Calu3 (cell line): ENCODE results near the gene TMEM121. TPM values are rescaled to one million over a fixed set of nuclear protein-coding genes. Genes with fewer than 3 reads are reported as not detected.

Experiments used
- Bru-seq: library from RNA; stranded (reverse); fragments of 400-500 nt; gene quantifications from one replicate; lab custom pipeline; 2021; lab: Mats Ljungman, UMichigan
- BruChase-seq, 2 experiments: library from RNA; stranded (reverse); fragments of 400-500 nt; gene quantifications; one replicate each; lab custom pipeline; 2021; lab: Mats Ljungman, UMichigan
- BruUV-seq: library from RNA; stranded (reverse); fragments of 400-500 nt; replicated peaks from 2 replicates; lab custom pipeline; 2021; lab: Mats Ljungman, UMichigan
- CTCF ChIA-PET: fragments of 300-600 bp; sonication (Branson Sonifier 250); formaldehyde crosslinking; loops from one replicate; lab custom pipeline; 2022; ENCODE audit warnings: antibody characterized with exemption; lab: Charles Lee
- DNase-seq: peaks from one replicate; pipeline ENCODE4 v3.0.0; 2022
- H3K27ac Mint-ChIP-seq: one replicate; pipeline ENCODE4 v1.8.0; 2022; ENCODE audit warnings: mixed read lengths; ENCODE audit not compliant: unreplicated experiment
- H3K27me3 Mint-ChIP-seq: one replicate; pipeline ENCODE4 v1.8.0; 2022; ENCODE audit warnings: mixed read lengths; ENCODE audit not compliant: unreplicated experiment
- H3K36me3 Mint-ChIP-seq: one replicate; pipeline ENCODE4 v1.8.0; 2022; ENCODE audit warnings: mild to moderate bottlenecking, moderate library complexity, mixed read lengths; ENCODE audit not compliant: insufficient read depth, unreplicated experiment
- H3K4me1 Mint-ChIP-seq: one replicate; pipeline ENCODE4 v1.8.0; 2022; ENCODE audit warnings: mild to moderate bottlenecking, low read depth, mixed read lengths; ENCODE audit not compliant: unreplicated experiment
- H3K4me3 Mint-ChIP-seq: one replicate; pipeline ENCODE4 v1.8.0; 2022; ENCODE audit warnings: mild to moderate bottlenecking, low read depth, moderate library complexity, mixed read lengths; ENCODE audit not compliant: unreplicated experiment
- H3K9me3 Mint-ChIP-seq: one replicate; pipeline ENCODE4 v1.8.0; 2022; ENCODE audit warnings: low read depth, mixed read lengths; ENCODE audit not compliant: unreplicated experiment
- intact Hi-C: fragments of 100-400 bp; cut with micrococcal nuclease; formaldehyde crosslinking; loops from one replicate; pipeline ENCODE4 v1.10.0; 2022; ENCODE audit not compliant: unreplicated experiment
- long read RNA-seq: library from polyadenylated mRNA; stranded (forward); transcript quantifications from one replicate; pipeline ENCODE4 v2.0.0, GENCODE V29; 2022
- total RNA-seq: library from RNA; stranded (reverse); gene quantifications from 2 replicates; pipeline ENCODE4 v1.2.3, GENCODE V29; 2022
- TF ChIP-seq, protein P1 (sequence below): fragments of 200-600 bp; IDR thresholded peaks from one replicate; pipeline ENCODE4 v1.8.0; 2022; ENCODE audit warnings: antibody characterized with exemption; ENCODE audit not compliant: unreplicated experiment

Gene TMEM121
- 0.38 and 0.42 TPM in 2 replicates for total RNA-seq
- percentile 13 among the genes with signal in this experiment for Bru-seq, nascent RNA
- BruChase-seq, experiment 1, labeled RNA remaining after a 6-hour chase, result percentile 17 among the genes with signal in this experiment
- not detected for BruChase-seq, experiment 2, labeled RNA remaining after a 2-hour chase
- long read RNA-seq, partial matches to known transcripts, result 0 of 1 reads
- long read RNA-seq, other reads (novel, unspliced or antisense), result 0 of 1 reads

DNA sequence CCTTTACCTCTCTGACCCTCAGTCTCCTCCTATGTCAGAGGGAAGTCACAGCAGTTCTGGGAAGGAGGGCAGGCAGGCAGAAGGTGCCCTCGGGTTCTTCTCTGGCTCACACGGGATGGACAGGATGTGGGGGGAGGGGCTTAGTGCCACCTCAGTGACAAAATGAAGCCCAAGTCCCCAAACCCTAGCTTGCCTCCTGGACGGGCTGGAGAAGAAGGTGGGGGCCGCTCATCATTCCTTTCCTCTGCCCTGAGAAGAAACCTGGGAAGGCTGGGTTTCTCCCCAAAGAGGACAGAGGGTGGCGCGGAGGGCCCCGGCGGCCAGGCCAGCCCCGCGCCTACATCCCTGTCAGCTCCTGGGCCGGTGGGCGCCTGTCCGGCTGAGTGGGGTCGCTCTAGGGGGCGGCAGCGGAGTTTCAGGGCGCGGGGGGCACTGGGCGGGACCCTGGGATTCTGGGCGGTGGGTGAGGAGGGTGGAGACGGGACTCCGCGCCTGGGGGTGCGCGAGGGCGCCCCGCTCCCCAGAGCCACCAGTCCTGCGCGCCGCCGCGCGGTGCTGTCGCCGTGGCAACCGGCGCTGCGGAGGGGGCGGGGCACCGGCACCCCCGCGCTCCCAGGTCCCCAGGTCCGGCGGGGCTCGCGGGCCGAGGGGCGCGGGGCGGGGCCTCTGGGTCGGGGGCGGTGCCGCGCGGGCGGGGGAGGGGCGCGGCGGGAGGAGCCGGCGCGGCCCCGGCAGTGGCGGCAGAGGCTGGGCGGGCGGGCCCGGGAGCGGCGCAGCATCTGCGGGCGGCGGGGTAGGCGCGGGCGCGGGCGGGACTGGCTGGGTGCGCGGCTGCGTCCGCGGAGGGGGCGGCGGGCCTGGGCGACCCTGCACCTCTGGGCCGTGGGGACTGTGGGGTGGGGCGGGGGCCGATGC is at the start of gene TMEM121:
TSS of gene TMEM121 (plus strand) at position 723 of the 915 bp plus-strand sequence. CDS start 2,252 bp downstream, outside the sequence.
- intact Hi-C loops, result no loop called here
- CTCF ChIA-PET, result interaction anchor here (0.6 to 0.7 kb wide), 2 partner anchors 155 to 325 kb away, joined by 3 to 4 read pairs; no protein-coding TSS in a partner anchor
- H3K4me3 Mint-ChIP-seq, result peak within 1 kb of the TSS; percentile 55
- no TSS peak for BruUV-seq
- no peaks in the 10 kb centered on the region for H3K4me1 Mint-ChIP-seq
- H3K9me3 Mint-ChIP-seq, result no peaks in the 10 kb centered on the region
- TF ChIP-seq, protein P1, sequence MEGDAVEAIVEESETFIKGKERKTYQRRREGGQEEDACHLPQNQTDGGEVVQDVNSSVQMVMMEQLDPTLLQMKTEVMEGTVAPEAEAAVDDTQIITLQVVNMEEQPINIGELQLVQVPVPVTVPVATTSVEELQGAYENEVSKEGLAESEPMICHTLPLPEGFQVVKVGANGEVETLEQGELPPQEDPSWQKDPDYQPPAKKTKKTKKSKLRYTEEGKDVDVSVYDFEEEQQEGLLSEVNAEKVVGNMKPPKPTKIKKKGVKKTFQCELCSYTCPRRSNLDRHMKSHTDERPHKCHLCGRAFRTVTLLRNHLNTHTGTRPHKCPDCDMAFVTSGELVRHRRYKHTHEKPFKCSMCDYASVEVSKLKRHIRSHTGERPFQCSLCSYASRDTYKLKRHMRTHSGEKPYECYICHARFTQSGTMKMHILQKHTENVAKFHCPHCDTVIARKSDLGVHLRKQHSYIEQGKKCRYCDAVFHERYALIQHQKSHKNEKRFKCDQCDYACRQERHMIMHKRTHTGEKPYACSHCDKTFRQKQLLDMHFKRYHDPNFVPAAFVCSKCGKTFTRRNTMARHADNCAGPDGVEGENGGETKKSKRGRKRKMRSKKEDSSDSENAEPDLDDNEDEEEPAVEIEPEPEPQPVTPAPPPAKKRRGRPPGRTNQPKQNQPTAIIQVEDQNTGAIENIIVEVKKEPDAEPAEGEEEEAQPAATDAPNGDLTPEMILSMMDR, result no peak
- no peak within 1 kb of the TSS for H3K27ac Mint-ChIP-seq
- H3K27me3 Mint-ChIP-seq, result peaks cover 54% of the 10 kb centered on the region
- DNase-seq, result peak; percentile 25
- peaks cover 26% of the 10 kb centered on the region for H3K36me3 Mint-ChIP-seq

DNA sequence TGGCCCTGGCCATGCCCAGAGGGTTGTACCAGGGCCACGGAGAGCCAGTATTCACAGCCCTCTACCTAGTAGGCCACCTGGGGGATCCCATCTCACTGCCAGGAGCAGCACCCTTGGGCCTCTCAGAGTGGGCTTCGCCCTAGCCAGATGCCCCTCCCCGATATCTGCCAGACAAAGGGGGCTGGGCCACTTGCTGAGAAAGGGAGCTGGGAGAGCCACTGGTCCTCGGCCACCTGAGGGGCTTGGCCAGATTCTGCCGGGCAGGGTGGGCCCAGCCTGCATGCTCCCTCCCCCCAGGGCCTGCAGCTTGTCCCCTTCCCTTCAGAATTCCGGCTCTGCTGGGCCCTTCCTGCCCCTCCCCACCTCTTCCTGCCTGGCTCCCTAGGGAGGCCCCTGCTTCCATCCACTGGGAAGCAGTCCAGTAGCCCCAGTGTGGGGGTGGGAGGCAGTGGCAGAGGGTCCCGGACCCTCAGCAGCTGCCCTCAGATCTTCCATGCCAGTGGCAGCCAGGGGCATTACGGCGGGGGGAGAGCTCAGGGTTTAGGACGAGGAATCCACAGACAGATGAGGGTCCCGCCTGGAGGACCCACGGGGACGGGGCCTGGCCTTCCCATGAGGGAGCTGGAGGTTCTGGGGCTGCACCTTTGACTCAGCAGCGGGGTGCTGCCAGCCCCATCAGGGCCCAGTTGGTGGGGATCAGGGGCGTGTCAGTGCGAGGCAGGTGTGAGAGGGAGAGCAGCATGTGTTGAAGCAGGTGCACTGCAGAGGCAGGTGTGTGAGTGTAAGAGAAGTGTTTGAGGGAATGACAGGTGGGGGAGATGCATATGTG is 49.3 kb upstream of the TMEM121 start:
- intact Hi-C loops, result loop anchor here (2.0 kb wide), 1 partner anchor 78 kb away; the partner anchor contains the start of gene TEX22
- TF ChIP-seq, protein P1, result no peak
- CTCF ChIA-PET, result interaction anchor here (0.8 kb wide), 1 partner anchor 13 kb away, joined by 3 read pairs; no protein-coding TSS in a partner anchor
- DNase-seq, result no peak
- BruUV-seq, result no TSS peak
- peaks cover 67% of the 10 kb centered on the region for H3K36me3 Mint-ChIP-seq
- H3K4me3 Mint-ChIP-seq, result peak overlapping the region; percentile 69
- H3K27ac Mint-ChIP-seq, result peak overlapping the region; percentile 48
- H3K4me1 Mint-ChIP-seq, result peaks cover 27% of the 10 kb centered on the region
- no peaks in the 10 kb centered on the region for H3K27me3 Mint-ChIP-seq
- H3K9me3 Mint-ChIP-seq, result no peaks in the 10 kb centered on the region

DNA sequence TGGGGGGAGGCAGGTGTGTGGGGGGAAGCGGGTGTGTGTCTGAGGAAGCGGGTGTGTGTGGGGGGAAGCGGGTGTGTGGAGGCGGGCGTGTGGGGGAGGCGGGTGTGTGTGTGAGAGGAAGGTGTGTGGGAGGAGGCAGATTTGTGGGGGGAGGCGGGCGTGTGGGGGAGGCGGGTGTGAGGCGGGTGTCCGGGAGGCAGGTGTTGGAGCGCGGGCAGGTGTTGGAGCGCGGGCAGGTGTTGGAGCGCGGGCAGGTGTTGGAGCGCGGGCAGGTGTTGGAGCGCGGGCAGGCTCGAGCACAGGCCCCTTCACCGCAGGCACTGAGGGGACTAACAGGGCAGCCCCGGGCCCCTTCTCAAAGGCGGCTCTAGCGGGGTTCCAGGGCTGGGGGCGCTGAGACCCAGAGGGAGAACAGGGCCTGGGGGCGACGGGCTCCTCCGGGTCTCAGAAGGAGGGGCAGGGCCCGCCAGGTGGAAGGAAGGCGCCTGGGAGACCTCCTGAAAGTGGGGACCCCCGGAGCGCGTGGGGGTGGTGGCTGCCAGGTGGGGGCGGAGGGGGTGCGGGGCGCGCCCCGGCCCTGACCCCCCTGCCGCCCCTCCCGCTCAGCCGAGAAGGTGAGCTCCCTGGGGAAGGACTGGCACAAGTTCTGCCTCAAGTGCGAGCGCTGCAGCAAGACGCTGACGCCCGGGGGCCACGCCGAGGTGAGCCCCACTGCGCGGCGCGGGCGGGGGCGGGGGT is 48.6 kb upstream of the TMEM121 start:
- no TSS peak for BruUV-seq
- Mint-ChIP-seq H3K4me3 (peak overlapping the region; percentile 69), H3K4me1 (peaks cover 29% of the 10 kb centered on the region), H3K27me3 (no peaks in the 10 kb centered on the region), H3K9me3 (no peaks in the 10 kb centered on the region), H3K36me3 (peaks cover 70% of the 10 kb centered on the region), H3K27ac (peak overlapping the region; percentile 48)
- intact Hi-C loops, result loop anchor here (2.0 kb wide), 1 partner anchor 79 kb away; the partner anchor contains the start of gene TEX22
- DNase-seq, result no peak
- TF ChIP-seq, protein P1, result no peak
- CTCF ChIA-PET, result no interaction called here
